Measurements from ENCODE around the gene SLC25A4.

DNA sequence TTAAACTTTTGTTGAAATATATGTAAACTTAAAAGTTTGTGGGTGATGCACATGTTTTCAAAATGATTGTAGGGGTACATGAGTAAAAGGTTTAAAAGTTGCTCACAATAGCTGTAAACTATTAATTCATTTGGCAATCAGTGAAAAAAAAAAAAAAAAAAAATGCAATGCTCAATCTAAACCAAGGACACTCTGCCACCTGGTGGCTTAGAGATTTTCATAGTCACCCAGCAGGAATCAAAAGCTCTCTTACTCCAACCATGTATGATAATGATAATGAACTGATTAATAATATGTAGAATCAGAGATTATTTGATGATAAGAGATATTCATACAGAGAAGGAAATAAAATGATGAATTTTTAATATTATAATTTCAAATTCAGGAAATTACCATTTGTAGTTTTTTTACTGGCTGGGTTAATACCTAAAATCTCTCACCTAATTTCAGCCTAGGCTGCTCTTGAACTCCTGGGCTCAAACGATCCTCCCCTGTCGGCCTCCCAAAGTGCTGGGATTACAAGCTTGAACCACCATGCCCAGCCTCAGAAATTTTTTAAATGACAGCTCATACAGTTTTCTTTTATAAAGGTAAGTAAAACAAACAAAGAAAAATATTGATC lies 46.9 kb upstream of the SLC25A4 start:
- TF ChIP-seq EZH2phosphoT487 (IDR thresholded peaks at IDR 0.05; ENCODE audit: borderline replicate concordance, low read length), result no peak
- TF ChIP-seq, protein P1, sequence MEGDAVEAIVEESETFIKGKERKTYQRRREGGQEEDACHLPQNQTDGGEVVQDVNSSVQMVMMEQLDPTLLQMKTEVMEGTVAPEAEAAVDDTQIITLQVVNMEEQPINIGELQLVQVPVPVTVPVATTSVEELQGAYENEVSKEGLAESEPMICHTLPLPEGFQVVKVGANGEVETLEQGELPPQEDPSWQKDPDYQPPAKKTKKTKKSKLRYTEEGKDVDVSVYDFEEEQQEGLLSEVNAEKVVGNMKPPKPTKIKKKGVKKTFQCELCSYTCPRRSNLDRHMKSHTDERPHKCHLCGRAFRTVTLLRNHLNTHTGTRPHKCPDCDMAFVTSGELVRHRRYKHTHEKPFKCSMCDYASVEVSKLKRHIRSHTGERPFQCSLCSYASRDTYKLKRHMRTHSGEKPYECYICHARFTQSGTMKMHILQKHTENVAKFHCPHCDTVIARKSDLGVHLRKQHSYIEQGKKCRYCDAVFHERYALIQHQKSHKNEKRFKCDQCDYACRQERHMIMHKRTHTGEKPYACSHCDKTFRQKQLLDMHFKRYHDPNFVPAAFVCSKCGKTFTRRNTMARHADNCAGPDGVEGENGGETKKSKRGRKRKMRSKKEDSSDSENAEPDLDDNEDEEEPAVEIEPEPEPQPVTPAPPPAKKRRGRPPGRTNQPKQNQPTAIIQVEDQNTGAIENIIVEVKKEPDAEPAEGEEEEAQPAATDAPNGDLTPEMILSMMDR (IDR thresholded peaks at IDR 0.05; ENCODE audit: low read depth, low read length, poor library complexity, severe bottlenecking), result peak; percentile 69

Measured in DOHH2 (cell line).